Activated CD8-positive, alpha-beta T cell treated with anti-CD3 and anti-CD28 coated beads, Interleukin-2, amount 10 ng/mL, durations not matched to agents 7 days and 5 days (primary cell): Measurements from ENCODE around the gene KATNB1. TPM values are rescaled to one million over a fixed set of nuclear protein-coding genes. Genes with fewer than 3 reads are reported as not detected.
"Not testable (repeated sequence)": the region's sequence is repeated elsewhere in the genome, so short reads cannot be mapped to it uniquely, and the experiment has no call there.

Experiments
- ATAC-seq: fragments of 150-1000 bp; cut with Tn5 transposase; one replicate; pipeline ENCODE4 v1.10.0; 2021; ENCODE audit warnings: moderate library complexity
- CTCF ChIA-PET: fragments of 350-600 bp; sonication (Branson Sonifier 250); formaldehyde crosslinking; loops from one replicate; lab custom pipeline; 2021; ENCODE audit warnings: antibody characterized with exemption; lab: Charles Lee
- POLR2A ChIA-PET: fragments of 350-600 bp; sonication (Branson Sonifier 250); formaldehyde crosslinking; loops from one replicate; lab custom pipeline; 2021; ENCODE audit warnings: antibody characterized with exemption; lab: Charles Lee
- DNase-seq: peaks from one replicate; pipeline ENCODE4 v3.0.0-alpha.2; 2020
- H3K27ac Mint-ChIP-seq: one replicate; pipeline ENCODE4 v1.8.0; 2021; ENCODE audit warnings: mild to moderate bottlenecking, mixed read lengths
- H3K27me3 Mint-ChIP-seq: one replicate; pipeline ENCODE4 v1.8.0; 2021; ENCODE audit warnings: low read depth, mixed read lengths
- H3K36me3 Mint-ChIP-seq: one replicate; pipeline ENCODE4 v1.8.0; 2021; ENCODE audit warnings: low read depth, mixed read lengths
- H3K4me1 Mint-ChIP-seq: one replicate; pipeline ENCODE4 v1.8.0; 2021; ENCODE audit warnings: low read depth, mixed read lengths
- H3K4me3 Mint-ChIP-seq: one replicate; pipeline ENCODE4 v1.8.0; 2021; ENCODE audit warnings: mild to moderate bottlenecking, mixed read lengths
- H3K9me3 Mint-ChIP-seq: one replicate; pipeline ENCODE4 v1.8.0; 2022; ENCODE audit warnings: mixed read lengths; ENCODE audit not compliant: insufficient read depth
- total RNA-seq, 2 experiments: library from RNA; stranded (reverse); gene quantifications; one replicate each; pipeline ENCODE4 v1.2.3, GENCODE V29; 2021

Gene KATNB1
- total RNA-seq, 2 experiments from 2014 or later = 36.3 to 36.7 TPM

GRCh38 chr16:57703416-57704010 is 32.1 kb upstream of the KATNB1 start:
- DNase-seq (no peak), ATAC-seq (no peak)
- Mint-ChIP-seq H3K9me3 (no peaks in the 10 kb centered on the region), H3K36me3 (no peaks in the 10 kb centered on the region), H3K27me3 (peaks cover 12% of the 10 kb centered on the region), H3K4me1 (peaks cover 8% of the 10 kb centered on the region), H3K4me3 (no peak overlapping the region), H3K27ac (no peak overlapping the region)
- ChIA-PET CTCF (no interaction called here), POLR2A (no interaction called here)

GRCh38 chr16:57704011-57704904 is 31.3 kb upstream of the KATNB1 start:
- ChIA-PET POLR2A (no interaction called here), CTCF (no interaction called here)
- Mint-ChIP-seq H3K4me1 (peaks cover 8% of the 10 kb centered on the region), H3K27me3 (peaks cover 15% of the 10 kb centered on the region), H3K9me3 (no peaks in the 10 kb centered on the region), H3K4me3 (no peak overlapping the region), H3K36me3 (no peaks in the 10 kb centered on the region), H3K27ac (no peak overlapping the region)
- ATAC-seq (no peak), DNase-seq (no peak)

- no peak for DNase-seq
- H3K4me1 Mint-ChIP-seq = peaks cover 8% of the 10 kb centered on the region
- no peak overlapping the region for H3K4me3 Mint-ChIP-seq
- H3K9me3 Mint-ChIP-seq = no peaks in the 10 kb centered on the region
- no peak for ATAC-seq
- no peak overlapping the region for H3K27ac Mint-ChIP-seq
- ChIA-PET POLR2A (no interaction called here), CTCF (no interaction called here)
- H3K27me3 Mint-ChIP-seq = peaks cover 15% of the 10 kb centered on the region
- no peaks in the 10 kb centered on the region for H3K36me3 Mint-ChIP-seq
These were observed 30.4 kb upstream of the KATNB1 start for GRCh38 chr16:57704905-57705852.

GRCh38 chr16:57706717-57707116 is 28.9 kb upstream of the KATNB1 start:
- peaks cover 24% of the 10 kb centered on the region for H3K27me3 Mint-ChIP-seq
- H3K36me3 Mint-ChIP-seq = no peaks in the 10 kb centered on the region
- H3K27ac Mint-ChIP-seq = no peak overlapping the region
- H3K4me3 Mint-ChIP-seq = no peak overlapping the region
- DNase-seq = no peak
- CTCF ChIA-PET = no interaction called here
- no peaks in the 10 kb centered on the region for H3K9me3 Mint-ChIP-seq
- peaks cover 8% of the 10 kb centered on the region for H3K4me1 Mint-ChIP-seq
- ATAC-seq = no peak
- POLR2A ChIA-PET = no interaction called here

- ATAC-seq (no peak), DNase-seq (no peak)
- POLR2A ChIA-PET = no interaction called here
- H3K9me3 Mint-ChIP-seq = no peaks in the 10 kb centered on the region
- H3K27ac Mint-ChIP-seq = no peak overlapping the region
- H3K4me1 Mint-ChIP-seq = peaks cover 8% of the 10 kb centered on the region
- no peaks in the 10 kb centered on the region for H3K36me3 Mint-ChIP-seq
- H3K4me3 Mint-ChIP-seq = no peak overlapping the region
- CTCF ChIA-PET = no interaction called here
- H3K27me3 Mint-ChIP-seq = peaks cover 31% of the 10 kb centered on the region
These were observed 28.2 kb upstream of the KATNB1 start for GRCh38 chr16:57707331-57707730.

GRCh38 chr16:57708168-57708567 is 27.4 kb upstream of the KATNB1 start:
- POLR2A ChIA-PET = no interaction called here
- no peak for ATAC-seq
- Mint-ChIP-seq H3K36me3 (no peaks in the 10 kb centered on the region), H3K27ac (no peak overlapping the region), H3K27me3 (peaks cover 35% of the 10 kb centered on the region), H3K9me3 (no peaks in the 10 kb centered on the region), H3K4me3 (no peak overlapping the region), H3K4me1 (peaks cover 8% of the 10 kb centered on the region)
- no peak for DNase-seq
- CTCF ChIA-PET = interaction anchor here (1.2 to 1.3 kb wide), 2 partner anchors 59 to 117 kb away, joined by 3 to 4 read pairs; no protein-coding TSS in a partner anchor

GRCh38 chr16:57709663-57710062 is 25.9 kb upstream of the KATNB1 start:
- H3K4me1 Mint-ChIP-seq = peaks cover under 1% of the 10 kb centered on the region
- POLR2A ChIA-PET = no interaction called here
- no peaks in the 10 kb centered on the region for H3K9me3 Mint-ChIP-seq
- H3K27ac Mint-ChIP-seq = no peak overlapping the region
- ATAC-seq (no peak), DNase-seq (no peak)
- no peaks in the 10 kb centered on the region for H3K36me3 Mint-ChIP-seq
- CTCF ChIA-PET = interaction anchor here (1.2 kb wide), 1 partner anchor 119 kb away, joined by 3 read pairs; no protein-coding TSS in a partner anchor
- no peak overlapping the region for H3K4me3 Mint-ChIP-seq
- peaks cover 33% of the 10 kb centered on the region for H3K27me3 Mint-ChIP-seq

- H3K9me3 Mint-ChIP-seq = no peaks in the 10 kb centered on the region
- peaks cover 40% of the 10 kb centered on the region for H3K27me3 Mint-ChIP-seq
- no peak overlapping the region for H3K27ac Mint-ChIP-seq
- ChIA-PET CTCF (interaction anchor here (0.9 to 1.3 kb wide), 2 partner anchors 12 to 135 kb away, joined by 3 to 4 read pairs; no protein-coding TSS in a partner anchor), POLR2A (no interaction called here)
- ATAC-seq (no peak), DNase-seq (no peak)
- H3K4me1 Mint-ChIP-seq = no peaks in the 10 kb centered on the region
- no peak overlapping the region for H3K4me3 Mint-ChIP-seq
- H3K36me3 Mint-ChIP-seq = no peaks in the 10 kb centered on the region
These were observed 24.2 kb upstream of the KATNB1 start for GRCh38 chr16:57711346-57711745.

GRCh38 chr16:57711993-57712392 is 23.6 kb upstream of the KATNB1 start:
- H3K4me3 Mint-ChIP-seq = no peak overlapping the region
- H3K9me3 Mint-ChIP-seq = no peaks in the 10 kb centered on the region
- no peaks in the 10 kb centered on the region for H3K36me3 Mint-ChIP-seq
- H3K27me3 Mint-ChIP-seq = peaks cover 40% of the 10 kb centered on the region
- H3K27ac Mint-ChIP-seq = no peak overlapping the region
- DNase-seq (no peak), ATAC-seq (no peak)
- no peaks in the 10 kb centered on the region for H3K4me1 Mint-ChIP-seq
- ChIA-PET CTCF (interaction anchor here (0.9 to 1.3 kb wide), 2 partner anchors 13 to 135 kb away, joined by 3 to 4 read pairs; no protein-coding TSS in a partner anchor), POLR2A (no interaction called here)

GRCh38 chr16:57712569-57712968 is 23.0 kb upstream of the KATNB1 start:
- ATAC-seq, H3K4me1 Mint-ChIP-seq, H3K4me3 Mint-ChIP-seq, H3K36me3 Mint-ChIP-seq, DNase-seq, H3K27ac Mint-ChIP-seq, H3K9me3 Mint-ChIP-seq: not testable (repeated sequence)
- peaks cover 38% of the 10 kb centered on the region for H3K27me3 Mint-ChIP-seq
- ChIA-PET CTCF (interaction anchor here (1.3 to 1.8 kb wide), 3 partner anchors 24 to 136 kb away, joined by 3 to 4 read pairs (median 4); no protein-coding TSS in a partner anchor), POLR2A (interaction anchor here (1.9 kb wide), 1 partner anchor 23 kb away, joined by 5 read pairs; the partner anchor contains the start of gene KATNB1)

- CTCF ChIA-PET = interaction anchor here (1.5 to 1.8 kb wide), 2 partner anchors 23 to 43 kb away, joined by 3 to 4 read pairs; no protein-coding TSS in a partner anchor
- no peak overlapping the region for H3K4me3 Mint-ChIP-seq
- no peak overlapping the region for H3K27ac Mint-ChIP-seq
- POLR2A ChIA-PET = interaction anchor here (1.9 kb wide), 1 partner anchor 22 kb away, joined by 5 read pairs; the partner anchor contains the start of gene KATNB1
- ATAC-seq = no peak
- no peak for DNase-seq
- no peaks in the 10 kb centered on the region for H3K4me1 Mint-ChIP-seq
- no peaks in the 10 kb centered on the region for H3K36me3 Mint-ChIP-seq
- H3K9me3 Mint-ChIP-seq = no peaks in the 10 kb centered on the region
- peaks cover 31% of the 10 kb centered on the region for H3K27me3 Mint-ChIP-seq
These were observed 22.0 kb upstream of the KATNB1 start for GRCh38 chr16:57713596-57713995.
